ENCODE measurements around the gene ZNF496.

Gene ZNF496

GRCh38 chr1:247316590-247317197 lies 15.0 kb downstream of the ZNF496 start:
- Histone ChIP-seq H3K27ac (ENCODE audit: low read depth, low read length) (no peak overlapping the region), H3K36me3 (ENCODE audit: control insufficient read depth in 5 of 5, insufficient read depth in 5 of 5, low read length in 5 of 5) (peaks cover 7 to 47% (median 26%) of the 10 kb centered on the region in 5 donors)

GRCh38 chr1:247304031-247304430 lies 27.6 kb downstream of the ZNF496 start:
- H3K27ac ChIP-seq (ENCODE audit: low read depth, low read length), result no peak overlapping the region
- H3K9me3 ChIP-seq (ENCODE audit: control insufficient read depth in 5 of 5, low read length in 5 of 5), result no peaks in the 10 kb centered on the region
- H3K36me3 ChIP-seq (ENCODE audit: control insufficient read depth in 5 of 5, insufficient read depth in 5 of 5, low read length in 5 of 5), result peaks cover 3 to 85% (median 58%) of the 10 kb centered on the region in 5 donors
- H3K9ac ChIP-seq (ENCODE audit: low read length in 5 of 5), result no peak overlapping the region
- H3K4me1 ChIP-seq (ENCODE audit: control insufficient read depth in 5 of 5, insufficient read depth in 5 of 5, low read length in 5 of 5), result peaks cover 0 to 6% (median 0%) of the 10 kb centered on the region in 5 donors
- no peaks in the 10 kb centered on the region for H3K27me3 ChIP-seq (ENCODE audit: control insufficient read depth in 5 of 5, insufficient read depth in 4 of 5, low read length in 5 of 5)
- no peak overlapping the region for H3K4me3 ChIP-seq (ENCODE audit: low read depth in 1 of 5, low read length in 5 of 5)

More at GRCh38 chr1:247316590-247317197, 15.0 kb downstream of the ZNF496 start:
- Histone ChIP-seq H3K9me3 (ENCODE audit: control insufficient read depth in 5 of 5, low read length in 5 of 5) (no peaks in the 10 kb centered on the region), H3K27me3 (ENCODE audit: control insufficient read depth in 5 of 5, insufficient read depth in 4 of 5, low read length in 5 of 5) (no peaks in the 10 kb centered on the region), H3K9ac (ENCODE audit: low read length in 5 of 5) (no peak overlapping the region), H3K4me1 (ENCODE audit: control insufficient read depth in 5 of 5, insufficient read depth in 5 of 5, low read length in 5 of 5) (no peaks in the 10 kb centered on the region), H3K4me3 (ENCODE audit: low read depth in 1 of 5, low read length in 5 of 5) (no peak overlapping the region)

- no peaks in the 10 kb centered on the region for H3K9me3 ChIP-seq (ENCODE audit: control insufficient read depth in 5 of 5, low read length in 5 of 5)
- H3K27ac ChIP-seq (ENCODE audit: low read depth, low read length), result no peak overlapping the region
- peaks cover 0 to 6% (median 0%) of the 10 kb centered on the region in 5 donors for H3K4me1 ChIP-seq (ENCODE audit: control insufficient read depth in 5 of 5, insufficient read depth in 5 of 5, low read length in 5 of 5)
- H3K36me3 ChIP-seq (ENCODE audit: control insufficient read depth in 5 of 5, insufficient read depth in 5 of 5, low read length in 5 of 5), result peaks cover 3 to 84% (median 50%) of the 10 kb centered on the region in 5 donors
- H3K27me3 ChIP-seq (ENCODE audit: control insufficient read depth in 5 of 5, insufficient read depth in 4 of 5, low read length in 5 of 5), result no peaks in the 10 kb centered on the region
- H3K4me3 ChIP-seq (ENCODE audit: low read depth in 1 of 5, low read length in 5 of 5), result no peak overlapping the region
- H3K9ac ChIP-seq (ENCODE audit: low read length in 5 of 5), result no peak overlapping the region
Observed at GRCh38 chr1:247303216-247303615, 28.5 kb downstream of the ZNF496 start.

- peaks cover 3 to 66% (median 32%) of the 10 kb centered on the region in 5 donors for H3K36me3 ChIP-seq (ENCODE audit: control insufficient read depth in 5 of 5, insufficient read depth in 5 of 5, low read length in 5 of 5)
- H3K4me3 ChIP-seq (ENCODE audit: low read depth in 1 of 5, low read length in 5 of 5), result no peak overlapping the region
- H3K4me1 ChIP-seq (ENCODE audit: control insufficient read depth in 5 of 5, insufficient read depth in 5 of 5, low read length in 5 of 5), result peaks cover 0 to 6% (median 0%) of the 10 kb centered on the region in 5 donors
- H3K27me3 ChIP-seq (ENCODE audit: control insufficient read depth in 5 of 5, insufficient read depth in 4 of 5, low read length in 5 of 5), result peaks cover 0 to 1% (median 0%) of the 10 kb centered on the region in 5 donors
- H3K9me3 ChIP-seq (ENCODE audit: control insufficient read depth in 5 of 5, low read length in 5 of 5), result no peaks in the 10 kb centered on the region
- H3K27ac ChIP-seq (ENCODE audit: low read depth, low read length), result no peak overlapping the region
- H3K9ac ChIP-seq (ENCODE audit: low read length in 5 of 5), result no peak overlapping the region
Observed at GRCh38 chr1:247301176-247301540, 30.5 kb downstream of the ZNF496 start.

GRCh38 chr1:247300491-247301175 lies 31.0 kb downstream of the ZNF496 start:
- peaks cover 0 to 2% (median 0%) of the 10 kb centered on the region in 5 donors for H3K27me3 ChIP-seq (ENCODE audit: control insufficient read depth in 5 of 5, insufficient read depth in 4 of 5, low read length in 5 of 5)
- no peaks in the 10 kb centered on the region for H3K9me3 ChIP-seq (ENCODE audit: control insufficient read depth in 5 of 5, low read length in 5 of 5)
- H3K4me1 ChIP-seq (ENCODE audit: control insufficient read depth in 5 of 5, insufficient read depth in 5 of 5, low read length in 5 of 5), result peaks cover 0 to 6% (median 0%) of the 10 kb centered on the region in 5 donors
- H3K36me3 ChIP-seq (ENCODE audit: control insufficient read depth in 5 of 5, insufficient read depth in 5 of 5, low read length in 5 of 5), result peaks cover 3 to 66% (median 32%) of the 10 kb centered on the region in 5 donors
- H3K27ac ChIP-seq (ENCODE audit: low read depth, low read length), result no peak overlapping the region
- H3K9ac ChIP-seq (ENCODE audit: low read length in 5 of 5), result no peak overlapping the region
- H3K4me3 ChIP-seq (ENCODE audit: low read depth in 1 of 5, low read length in 5 of 5), result no peak overlapping the region

- peaks cover 0 to 2% (median 0%) of the 10 kb centered on the region in 5 donors for H3K27me3 ChIP-seq (ENCODE audit: control insufficient read depth in 5 of 5, insufficient read depth in 4 of 5, low read length in 5 of 5)
- H3K27ac ChIP-seq (ENCODE audit: low read depth, low read length), result no peak overlapping the region
- H3K9me3 ChIP-seq (ENCODE audit: control insufficient read depth in 5 of 5, low read length in 5 of 5), result no peaks in the 10 kb centered on the region
- H3K4me1 ChIP-seq (ENCODE audit: control insufficient read depth in 5 of 5, insufficient read depth in 5 of 5, low read length in 5 of 5), result peaks cover 0 to 6% (median 0%) of the 10 kb centered on the region in 5 donors
- H3K4me3 ChIP-seq (ENCODE audit: low read depth in 1 of 5, low read length in 5 of 5), result no peak overlapping the region
- H3K9ac ChIP-seq (ENCODE audit: low read length in 5 of 5), result no peak overlapping the region
- peaks cover 3 to 61% (median 32%) of the 10 kb centered on the region in 5 donors for H3K36me3 ChIP-seq (ENCODE audit: control insufficient read depth in 5 of 5, insufficient read depth in 5 of 5, low read length in 5 of 5)
Observed at GRCh38 chr1:247299723-247300381, 31.8 kb downstream of the ZNF496 start.

- peaks cover 3 to 52% (median 32%) of the 10 kb centered on the region in 5 donors for H3K36me3 ChIP-seq (ENCODE audit: control insufficient read depth in 5 of 5, insufficient read depth in 5 of 5, low read length in 5 of 5)
- peaks cover 0 to 2% (median 0%) of the 10 kb centered on the region in 5 donors for H3K27me3 ChIP-seq (ENCODE audit: control insufficient read depth in 5 of 5, insufficient read depth in 4 of 5, low read length in 5 of 5)
- H3K9me3 ChIP-seq (ENCODE audit: control insufficient read depth in 5 of 5, low read length in 5 of 5), result no peaks in the 10 kb centered on the region
- peaks cover 0 to 2% (median 0%) of the 10 kb centered on the region in 5 donors for H3K4me1 ChIP-seq (ENCODE audit: control insufficient read depth in 5 of 5, insufficient read depth in 5 of 5, low read length in 5 of 5)
- no peak overlapping the region for H3K9ac ChIP-seq (ENCODE audit: low read length in 5 of 5)
- no peak overlapping the region for H3K27ac ChIP-seq (ENCODE audit: low read depth, low read length)
- no peak overlapping the region for H3K4me3 ChIP-seq (ENCODE audit: low read depth in 1 of 5, low read length in 5 of 5)
Observed at GRCh38 chr1:247298701-247299100, 33.0 kb downstream of the ZNF496 start.

GRCh38 chr1:247298124-247298481 lies 33.6 kb downstream of the ZNF496 start:
- Histone ChIP-seq H3K9ac (ENCODE audit: low read length in 5 of 5) (no peak overlapping the region), H3K27ac (ENCODE audit: low read depth, low read length) (no peak overlapping the region), H3K4me3 (ENCODE audit: low read depth in 1 of 5, low read length in 5 of 5) (no peak overlapping the region), H3K9me3 (ENCODE audit: control insufficient read depth in 5 of 5, low read length in 5 of 5) (no peaks in the 10 kb centered on the region), H3K4me1 (ENCODE audit: control insufficient read depth in 5 of 5, insufficient read depth in 5 of 5, low read length in 5 of 5) (no peaks in the 10 kb centered on the region), H3K36me3 (ENCODE audit: control insufficient read depth in 5 of 5, insufficient read depth in 5 of 5, low read length in 5 of 5) (peaks cover 3 to 47% (median 31%) of the 10 kb centered on the region in 5 donors), H3K27me3 (ENCODE audit: control insufficient read depth in 5 of 5, insufficient read depth in 4 of 5, low read length in 5 of 5) (peaks cover 0 to 2% (median 0%) of the 10 kb centered on the region in 5 donors)

GRCh38 chr1:247297263-247298123 lies 34.2 kb downstream of the ZNF496 start:
- no peak overlapping the region for H3K9ac ChIP-seq (ENCODE audit: low read length in 5 of 5)

More at GRCh38 chr1:247297263-247298123, 34.2 kb downstream of the ZNF496 start:
- Histone ChIP-seq H3K9me3 (ENCODE audit: control insufficient read depth in 5 of 5, low read length in 5 of 5) (no peaks in the 10 kb centered on the region), H3K36me3 (ENCODE audit: control insufficient read depth in 5 of 5, insufficient read depth in 5 of 5, low read length in 5 of 5) (peaks cover 0 to 41% (median 25%) of the 10 kb centered on the region in 5 donors), H3K27me3 (ENCODE audit: control insufficient read depth in 5 of 5, insufficient read depth in 4 of 5, low read length in 5 of 5) (peaks cover 0 to 2% (median 0%) of the 10 kb centered on the region in 5 donors), H3K4me3 (ENCODE audit: low read depth in 1 of 5, low read length in 5 of 5) (no peak overlapping the region), H3K27ac (ENCODE audit: low read depth, low read length) (no peak overlapping the region), H3K4me1 (ENCODE audit: control insufficient read depth in 5 of 5, insufficient read depth in 5 of 5, low read length in 5 of 5) (no peaks in the 10 kb centered on the region)

Data from subcutaneous abdominal adipose tissue (tissue), 5 donors.